DND-41 (cell line): Measurements from ENCODE around the gene LIN7B.

Source experiments
- EZH2 ChIP-seq: IDR thresholded peaks from 3 replicates; pipeline ENCODE4 v1.6.1; 2012; ENCODE audit warnings: borderline replicate concordance, low read depth, mild to moderate bottlenecking, moderate library complexity, low read length, inconsistent platforms; ENCODE audit not compliant: severe bottlenecking
- TF ChIP-seq, protein P1 (sequence below): IDR thresholded peaks from 2 replicates; pipeline ENCODE4 v1.5.1; 2012; ENCODE audit warnings: borderline replicate concordance, low read length, moderate library complexity, mild to moderate bottlenecking; ENCODE audit not compliant: poor library complexity, severe bottlenecking; ENCODE audit errors: extremely low read depth

DNA sequence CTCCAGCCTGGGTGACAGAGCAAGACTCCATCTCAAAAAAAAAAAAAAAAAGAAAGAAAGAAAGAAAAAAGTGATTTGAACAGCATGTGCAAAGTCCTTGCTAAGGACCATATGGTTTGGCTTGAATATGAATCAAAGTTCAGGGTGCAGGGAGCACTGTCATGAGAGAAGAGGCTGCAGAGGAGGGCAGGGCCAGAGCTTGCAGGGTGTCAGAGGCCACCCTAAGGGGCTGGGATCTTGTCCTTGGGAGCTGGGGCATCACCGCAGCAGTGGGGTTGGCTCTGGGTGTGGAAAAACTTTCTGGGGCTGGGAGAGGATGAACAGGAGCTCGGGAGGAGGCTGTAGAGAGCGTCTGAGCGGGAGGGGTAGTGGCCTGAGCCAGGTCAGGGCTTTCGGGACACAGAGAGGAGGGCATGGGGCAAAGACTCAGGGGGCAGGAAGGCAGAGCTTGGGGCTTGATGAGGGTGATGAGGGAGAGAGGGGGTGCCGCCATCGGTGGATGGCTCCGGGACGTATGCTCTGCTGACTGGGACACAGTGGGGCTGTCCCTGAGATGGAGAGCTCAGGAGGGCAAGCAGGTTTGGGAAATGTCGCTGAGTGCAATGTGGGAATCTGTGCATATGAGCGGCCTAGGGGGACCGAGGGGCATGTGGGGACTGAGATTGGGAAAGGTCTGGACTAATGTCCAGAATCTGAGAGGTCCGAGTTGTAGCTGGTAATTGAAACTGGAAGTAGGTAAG, 46.5 kb downstream of the LIN7B start:
- TF ChIP-seq, protein P1, sequence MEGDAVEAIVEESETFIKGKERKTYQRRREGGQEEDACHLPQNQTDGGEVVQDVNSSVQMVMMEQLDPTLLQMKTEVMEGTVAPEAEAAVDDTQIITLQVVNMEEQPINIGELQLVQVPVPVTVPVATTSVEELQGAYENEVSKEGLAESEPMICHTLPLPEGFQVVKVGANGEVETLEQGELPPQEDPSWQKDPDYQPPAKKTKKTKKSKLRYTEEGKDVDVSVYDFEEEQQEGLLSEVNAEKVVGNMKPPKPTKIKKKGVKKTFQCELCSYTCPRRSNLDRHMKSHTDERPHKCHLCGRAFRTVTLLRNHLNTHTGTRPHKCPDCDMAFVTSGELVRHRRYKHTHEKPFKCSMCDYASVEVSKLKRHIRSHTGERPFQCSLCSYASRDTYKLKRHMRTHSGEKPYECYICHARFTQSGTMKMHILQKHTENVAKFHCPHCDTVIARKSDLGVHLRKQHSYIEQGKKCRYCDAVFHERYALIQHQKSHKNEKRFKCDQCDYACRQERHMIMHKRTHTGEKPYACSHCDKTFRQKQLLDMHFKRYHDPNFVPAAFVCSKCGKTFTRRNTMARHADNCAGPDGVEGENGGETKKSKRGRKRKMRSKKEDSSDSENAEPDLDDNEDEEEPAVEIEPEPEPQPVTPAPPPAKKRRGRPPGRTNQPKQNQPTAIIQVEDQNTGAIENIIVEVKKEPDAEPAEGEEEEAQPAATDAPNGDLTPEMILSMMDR: no peak
- no peak for TF ChIP-seq EZH2
